Panc1 (cell line): ENCODE measurements around the gene ABI1. TPM values are rescaled to one million over a fixed set of nuclear protein-coding genes. Genes with fewer than 3 reads are reported as not detected.

Source experiments
- ATAC-seq: fragments of 200-7000 bp; cut with Tn5 transposase; 2 replicates; pipeline ENCODE4 v1.9.1; 2020; ENCODE audit warnings: mild to moderate bottlenecking, moderate library complexity
- BruUV-seq: library from RNA; stranded (reverse); fragments of 400-500 nt; replicated peaks from 2 replicates; lab custom pipeline; 2021; lab: Mats Ljungman, UMichigan
- CTCF ChIA-PET: fragments of 300-600 bp; sonication (Branson Sonifier 250); formaldehyde crosslinking; loops from one replicate; lab custom pipeline; 2022; ENCODE audit warnings: antibody characterized with exemption; lab: Charles Lee
- POLR2A ChIA-PET: fragments of 300-600 bp; sonication (Branson Sonifier 250); formaldehyde crosslinking; loops from one replicate; lab custom pipeline; 2022; ENCODE audit warnings: antibody characterized with exemption; lab: Charles Lee
- DNase-seq: peaks from one replicate; pipeline ENCODE4 v3.0.0-alpha.2; 2010; ENCODE audit warnings: low read depth, low spot score
- H3K27ac ChIP-seq: 2 replicates; pipeline ENCODE4 v1.5.1; 2011; ENCODE audit warnings: mild to moderate bottlenecking, low read length, inconsistent platforms
- H3K27me3 ChIP-seq: fragments of 200-500 bp; sonication (Bioruptor generic); 2 replicates; pipeline ENCODE4 v1.6.0; 2014; ENCODE audit warnings: low read length, inconsistent platforms; ENCODE audit not compliant: control insufficient read depth, insufficient read depth
- H3K36me3 ChIP-seq: fragments of 200-500 bp; sonication (Bioruptor generic); 2 replicates; pipeline ENCODE4 v1.5.1; 2014; ENCODE audit warnings: inconsistent platforms, mild to moderate bottlenecking, low read length, moderate library complexity; ENCODE audit not compliant: control insufficient read depth, insufficient read depth
- H3K4me1 ChIP-seq: 2 replicates; pipeline ENCODE4 v1.5.1; 2011; ENCODE audit warnings: inconsistent platforms, mild to moderate bottlenecking, low read length, moderate library complexity; ENCODE audit not compliant: control insufficient read depth, insufficient read depth
- H3K4me3 ChIP-seq, 2 experiments: 2 replicates each; pipeline ENCODE4 v1.5.1; 2011 to 2012; ENCODE audit warnings: low read depth in 2 of 2, low read length in 2 of 2, mild to moderate bottlenecking in 2 of 2, inconsistent platforms in 1 of 2, moderate library complexity in 1 of 2
- H3K9me3 ChIP-seq: fragments of 200-500 bp; sonication (Bioruptor generic); 2 replicates; pipeline ENCODE4 v1.5.1; 2014; ENCODE audit warnings: low read depth, mild to moderate bottlenecking, inconsistent platforms, low read length, moderate library complexity; ENCODE audit not compliant: control insufficient read depth, insufficient read depth
- CTCF ChIP-seq: fragments of 450-650 bp; IDR thresholded peaks from 2 replicates; pipeline ENCODE4 v1.5.1; 2017; ENCODE audit warnings: mild to moderate bottlenecking
- POLR2AphosphoS5 ChIP-seq: IDR thresholded peaks from 2 replicates; pipeline ENCODE4 v1.6.1; 2012; ENCODE audit warnings: mild to moderate bottlenecking, low read depth, low read length, moderate library complexity
- SIN3A ChIP-seq: IDR thresholded peaks from 2 replicates; pipeline ENCODE4 v1.6.1; 2012; ENCODE audit warnings: low read depth, mild to moderate bottlenecking, low read length, moderate library complexity, borderline replicate concordance; ENCODE audit not compliant: insufficient read depth
- TCF7L2 ChIP-seq: IDR thresholded peaks from 2 replicates; pipeline ENCODE4 v1.6.1; 2011; ENCODE audit warnings: mild to moderate bottlenecking, low read depth, low read length, inconsistent platforms
- in situ Hi-C: cut with HindIII; loops from 2 replicates; pipeline ENCODE4 v1.10.0; 2016; ENCODE audit warnings: low sequenced_read_pairs, low pct_unique_long_range_greater_than_20kb
- intact Hi-C: fragments of 100-400 bp; cut with micrococcal nuclease; formaldehyde crosslinking; loops from one replicate; pipeline ENCODE4 v1.10.0; 2022; ENCODE audit not compliant: unreplicated experiment
- total RNA-seq: library from RNA; stranded (reverse); gene quantifications from one replicate; pipeline ENCODE4 v1.2.1, GENCODE V29; 2021; ENCODE audit not compliant: unreplicated experiment
- TF ChIP-seq, protein P1 (sequence below), 2 experiments: IDR thresholded peaks; 2 replicates each; pipeline ENCODE4 v1.6.1; 2011 to 2012; ENCODE audit warnings: low read depth in 2 of 2, control low read depth in 1 of 2, low read length in 1 of 2, mild to moderate bottlenecking in 1 of 2, moderate library complexity in 1 of 2; ENCODE audit not compliant: insufficient read depth in 1 of 2

Gene ABI1
- total RNA-seq, 1 experiment from 2014 or later: 35.2 TPM

DNA sequence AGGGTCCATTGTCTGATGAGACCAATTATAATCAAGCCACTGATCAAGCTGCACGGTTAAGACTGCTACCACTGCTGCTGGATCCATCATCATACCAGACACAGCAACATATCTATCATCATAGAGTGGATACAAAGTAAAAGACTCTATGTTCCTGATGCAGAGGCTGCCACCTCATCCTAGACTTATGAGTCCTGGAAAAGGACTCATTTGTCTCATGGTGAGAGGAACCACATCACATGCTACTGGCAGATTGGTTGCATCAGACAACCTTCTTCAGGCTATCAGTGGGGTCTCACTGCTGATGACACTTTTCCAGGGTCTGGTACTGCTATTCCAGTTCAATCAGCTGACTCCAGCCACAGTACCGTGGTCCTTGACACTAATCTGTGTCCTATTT lies 79.0 kb downstream of the ABI1 start:
- TF ChIP-seq SIN3A: no peak
- TF ChIP-seq, protein P1, sequence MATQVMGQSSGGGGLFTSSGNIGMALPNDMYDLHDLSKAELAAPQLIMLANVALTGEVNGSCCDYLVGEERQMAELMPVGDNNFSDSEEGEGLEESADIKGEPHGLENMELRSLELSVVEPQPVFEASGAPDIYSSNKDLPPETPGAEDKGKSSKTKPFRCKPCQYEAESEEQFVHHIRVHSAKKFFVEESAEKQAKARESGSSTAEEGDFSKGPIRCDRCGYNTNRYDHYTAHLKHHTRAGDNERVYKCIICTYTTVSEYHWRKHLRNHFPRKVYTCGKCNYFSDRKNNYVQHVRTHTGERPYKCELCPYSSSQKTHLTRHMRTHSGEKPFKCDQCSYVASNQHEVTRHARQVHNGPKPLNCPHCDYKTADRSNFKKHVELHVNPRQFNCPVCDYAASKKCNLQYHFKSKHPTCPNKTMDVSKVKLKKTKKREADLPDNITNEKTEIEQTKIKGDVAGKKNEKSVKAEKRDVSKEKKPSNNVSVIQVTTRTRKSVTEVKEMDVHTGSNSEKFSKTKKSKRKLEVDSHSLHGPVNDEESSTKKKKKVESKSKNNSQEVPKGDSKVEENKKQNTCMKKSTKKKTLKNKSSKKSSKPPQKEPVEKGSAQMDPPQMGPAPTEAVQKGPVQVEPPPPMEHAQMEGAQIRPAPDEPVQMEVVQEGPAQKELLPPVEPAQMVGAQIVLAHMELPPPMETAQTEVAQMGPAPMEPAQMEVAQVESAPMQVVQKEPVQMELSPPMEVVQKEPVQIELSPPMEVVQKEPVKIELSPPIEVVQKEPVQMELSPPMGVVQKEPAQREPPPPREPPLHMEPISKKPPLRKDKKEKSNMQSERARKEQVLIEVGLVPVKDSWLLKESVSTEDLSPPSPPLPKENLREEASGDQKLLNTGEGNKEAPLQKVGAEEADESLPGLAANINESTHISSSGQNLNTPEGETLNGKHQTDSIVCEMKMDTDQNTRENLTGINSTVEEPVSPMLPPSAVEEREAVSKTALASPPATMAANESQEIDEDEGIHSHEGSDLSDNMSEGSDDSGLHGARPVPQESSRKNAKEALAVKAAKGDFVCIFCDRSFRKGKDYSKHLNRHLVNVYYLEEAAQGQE (IDR thresholded peaks at IDR 0.05; ENCODE audit: insufficient read depth in 1 of 2, low read depth in 2 of 2, low read length in 1 of 2): no peak
- TF ChIP-seq CTCF: no peak
- no peak for TF ChIP-seq POLR2AphosphoS5
- no peak for TF ChIP-seq TCF7L2
- Histone ChIP-seq H3K27ac (peak overlapping the region; percentile 29; the same call in 1 of the 2 replicates), H3K36me3 (no peaks in the 10 kb centered on the region), H3K27me3 (no peaks in the 10 kb centered on the region), H3K9me3 (no peaks in the 10 kb centered on the region), H3K4me1 (peaks cover 11% of the 10 kb centered on the region), H3K4me3 (no peak overlapping the region)
- POLR2A ChIA-PET: interaction anchor here (0.7 kb wide), 1 partner anchor 40 kb away, joined by 10 read pairs; no protein-coding TSS in a partner anchor
- CTCF ChIA-PET: no interaction called here
- in situ Hi-C loops: no loop called here
- no TSS peak for BruUV-seq
- ATAC-seq (no peak), DNase-seq (no peak)
- intact Hi-C loops: no loop called here

GRCh38 chr10:26780793-26781601 lies 79.8 kb downstream of the ABI1 start:
- DNase-seq (peak; percentile 47), ATAC-seq (peak; percentile 71)
- intact Hi-C loops: no loop called here
- BruUV-seq: no TSS peak
- no peaks in the 10 kb centered on the region for H3K36me3 ChIP-seq
- ChIA-PET POLR2A (no interaction called here), CTCF (no interaction called here)
- no peaks in the 10 kb centered on the region for H3K27me3 ChIP-seq
- peaks cover 11% of the 10 kb centered on the region for H3K4me1 ChIP-seq
- TF ChIP-seq, protein P1 (IDR thresholded peaks at IDR 0.05; ENCODE audit: insufficient read depth in 1 of 2, low read depth in 2 of 2, low read length in 1 of 2): no peak
- TF ChIP-seq SIN3A (no peak), TCF7L2 (no peak)
- no peak overlapping the region for H3K4me3 ChIP-seq
- H3K9me3 ChIP-seq: no peaks in the 10 kb centered on the region
- H3K27ac ChIP-seq: no peak overlapping the region
- in situ Hi-C loops: no loop called here
